Measurements from ENCODE around the gene STX4. TPM values are rescaled to one million over a fixed set of nuclear protein-coding genes. Genes with fewer than 3 reads are reported as not detected.

The STX4 gene
- total RNA-seq (2022; extraction: Qiagen RNA extraction), result 49.2 to 67.7 TPM (median 62.8 TPM) in 5 replicates

GRCh38 chr16:31032736-31033708 lies at the start of gene STX4:
TSS of gene STX4 (plus strand) at chr16:31033558. CDS start at chr16:31033806, 248 bp downstream.

GRCh38 chr16:30984669-30985400 lies 48.5 kb upstream of the STX4 start, which contains the start of gene HSD3B7:
TSS of gene HSD3B7 (plus strand) at chr16:30985207. CDS start at chr16:30985659, 452 bp downstream.

GRCh38 chr16:31010585-31011325 lies 22.6 kb upstream of the STX4 start, which contains the start of gene STX1B:
TSS of gene STX1B (minus strand) at chr16:31010638. CDS start at chr16:31010396, 242 bp downstream.

GRCh38 chr16:31073970-31074813 lies 40.8 kb downstream of the STX4 start, which contains the start of the genes ZNF646 and ZNF668:
TSS of gene ZNF646 (plus strand) at chr16:31074422. CDS start at chr16:31076325, 1,903 bp downstream.
TSS of gene ZNF668 (minus strand) at chr16:31074240. CDS start at chr16:31064459, 9,781 bp downstream.

GRCh38 chr16:31088459-31089183 lies 55.3 kb downstream of the STX4 start, which contains the start of gene PRSS53:
TSS of gene PRSS53 (minus strand) at chr16:31088943. CDS start at chr16:31088809, 134 bp downstream.

Other genes with a start within 250 kb of the STX4 start
- gene ZNF629, start 246.4 kb upstream of the STX4 start, total RNA-seq (2022; extraction: Qiagen RNA extraction), result 16.0 to 19.7 TPM (median 17.4 TPM) in 5 replicates
- gene BCL7C, start 139.5 kb upstream of the STX4 start, total RNA-seq (2022; extraction: Qiagen RNA extraction), result 26.3 to 45.4 TPM (median 43.8 TPM) in 5 replicates
- 0.16 to 0.29 TPM (median 0.17 TPM) in 5 replicates for gene CTF1, start 136.9 kb upstream of the STX4 start, total RNA-seq (2022; extraction: Qiagen RNA extraction)
- 12.0 to 20.0 TPM (median 16.8 TPM) in 5 replicates for gene FBXL19, start 110.0 kb upstream of the STX4 start, total RNA-seq (2022; extraction: Qiagen RNA extraction)
- 10.3 to 14.7 TPM (median 12.3 TPM) in 5 replicates for gene ORAI3, start 84.5 kb upstream of the STX4 start, total RNA-seq (2022; extraction: Qiagen RNA extraction)
- 18.3 to 20.3 TPM (median 18.6 TPM) in 5 replicates for gene SETD1A, start 75.8 kb upstream of the STX4 start, total RNA-seq (2022; extraction: Qiagen RNA extraction)
- 13.5 to 17.0 TPM (median 14.5 TPM) in 5 replicates for gene HSD3B7, start 48.4 kb upstream of the STX4 start, total RNA-seq (2022; extraction: Qiagen RNA extraction)
- gene STX1B, start 22.9 kb upstream of the STX4 start, total RNA-seq (2022; extraction: Qiagen RNA extraction), result 1.4 to 1.7 TPM (median 1.6 TPM) in 5 replicates
- 13.2 to 20.9 TPM (median 15.8 TPM) in 5 replicates for gene ZNF668, start 40.7 kb downstream of the STX4 start, total RNA-seq (2022; extraction: Qiagen RNA extraction)
- 9.3 to 10.8 TPM (median 9.9 TPM) in 5 replicates for gene ZNF646, start 40.9 kb downstream of the STX4 start, total RNA-seq (2022; extraction: Qiagen RNA extraction)
- gene PRSS53, start 55.4 kb downstream of the STX4 start, total RNA-seq (2022; extraction: Qiagen RNA extraction), result 1.1 to 2.1 TPM (median 1.4 TPM) in 5 replicates
- gene VKORC1, start 61.2 kb downstream of the STX4 start, total RNA-seq (2022; extraction: Qiagen RNA extraction), result 99.8 to 149 TPM (median 147 TPM) in 5 replicates
- gene BCKDK, start 74.8 kb downstream of the STX4 start, total RNA-seq (2022; extraction: Qiagen RNA extraction), result 42.8 to 59.1 TPM (median 54.4 TPM) in 5 replicates
- 44.4 to 51.1 TPM (median 49.2 TPM) in 5 replicates for gene KAT8, start 84.1 kb downstream of the STX4 start, total RNA-seq (2022; extraction: Qiagen RNA extraction)
- 1.2 to 1.8 TPM (median 1.4 TPM) in 5 replicates for gene PRSS8, start 102.2 kb downstream of the STX4 start, total RNA-seq (2022; extraction: Qiagen RNA extraction)
- gene PRSS36, start 116.5 kb downstream of the STX4 start, total RNA-seq (2022; extraction: Qiagen RNA extraction), result 0.84 to 2.1 TPM (median 1.3 TPM) in 5 replicates
- 494 to 572 TPM (median 537 TPM) in 5 replicates for gene FUS, start 146.6 kb downstream of the STX4 start, total RNA-seq (2022; extraction: Qiagen RNA extraction)
- 26.9 to 41.9 TPM (median 35.6 TPM) in 5 replicates for gene PYCARD, start 169.2 kb downstream of the STX4 start, total RNA-seq (2022; extraction: Qiagen RNA extraction)
- 0.01 to 0.06 TPM (median 0.02 TPM) in 5 replicates for gene TRIM72, start 180.6 kb downstream of the STX4 start, total RNA-seq (2022; extraction: Qiagen RNA extraction)
- gene PYDC1, start 183.6 kb downstream of the STX4 start, total RNA-seq (2022; extraction: Qiagen RNA extraction), result not detected in 5 replicates
- 1.1 to 1.6 TPM (median 1.3 TPM) in 5 replicates for gene ITGAM, start 226.4 kb downstream of the STX4 start, total RNA-seq (2022; extraction: Qiagen RNA extraction)

Measured in A549 treated with AZD2906 at 1 μM for 4 hours (cell line).